Fibroblast of mammary gland (primary cell): ENCODE measurements around the gene OR4E1.
A peak's percentile ranks its signal among the peaks of the same experiment; 100 is the strongest.

Experiments
- DNase-seq: peaks from one replicate; pipeline ENCODE4 v3.0.0-alpha.2; 2010; ENCODE audit warnings: low read depth
- H3K4me3 ChIP-seq: 2 replicates; pipeline ENCODE4 v1.5.1; 2011; ENCODE audit warnings: low read depth, mild to moderate bottlenecking, low read length, moderate library complexity; ENCODE audit not compliant: control insufficient read depth
- TF ChIP-seq, protein P1 (sequence below): conservative IDR thresholded peaks from 2 replicates; pipeline ENCODE4 v1.5.1; 2011; ENCODE audit warnings: low read depth, low read length, inconsistent platforms; ENCODE audit not compliant: control insufficient read depth, insufficient read depth

OR4E1 gene

DNA sequence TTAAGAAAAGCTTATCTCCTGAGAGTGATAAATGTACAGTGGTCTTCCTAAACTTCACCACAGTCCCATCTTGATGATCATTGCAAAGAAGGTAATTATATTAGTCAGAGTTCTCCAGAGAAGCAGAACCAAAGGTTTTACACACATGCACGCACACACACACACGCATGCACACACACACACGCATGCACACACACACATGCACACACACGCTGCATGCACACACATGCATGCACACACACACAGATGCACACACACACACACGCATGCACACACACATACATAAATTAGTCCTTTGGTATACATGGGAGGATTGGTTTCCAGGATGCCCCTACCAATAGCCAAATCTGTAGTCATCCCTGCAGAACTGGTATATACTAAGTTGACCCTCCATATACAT, 19.4 kb downstream of the OR4E1 start:
- DNase-seq: no peak
- no peak overlapping the region for H3K4me3 ChIP-seq
- TF ChIP-seq, protein P1, sequence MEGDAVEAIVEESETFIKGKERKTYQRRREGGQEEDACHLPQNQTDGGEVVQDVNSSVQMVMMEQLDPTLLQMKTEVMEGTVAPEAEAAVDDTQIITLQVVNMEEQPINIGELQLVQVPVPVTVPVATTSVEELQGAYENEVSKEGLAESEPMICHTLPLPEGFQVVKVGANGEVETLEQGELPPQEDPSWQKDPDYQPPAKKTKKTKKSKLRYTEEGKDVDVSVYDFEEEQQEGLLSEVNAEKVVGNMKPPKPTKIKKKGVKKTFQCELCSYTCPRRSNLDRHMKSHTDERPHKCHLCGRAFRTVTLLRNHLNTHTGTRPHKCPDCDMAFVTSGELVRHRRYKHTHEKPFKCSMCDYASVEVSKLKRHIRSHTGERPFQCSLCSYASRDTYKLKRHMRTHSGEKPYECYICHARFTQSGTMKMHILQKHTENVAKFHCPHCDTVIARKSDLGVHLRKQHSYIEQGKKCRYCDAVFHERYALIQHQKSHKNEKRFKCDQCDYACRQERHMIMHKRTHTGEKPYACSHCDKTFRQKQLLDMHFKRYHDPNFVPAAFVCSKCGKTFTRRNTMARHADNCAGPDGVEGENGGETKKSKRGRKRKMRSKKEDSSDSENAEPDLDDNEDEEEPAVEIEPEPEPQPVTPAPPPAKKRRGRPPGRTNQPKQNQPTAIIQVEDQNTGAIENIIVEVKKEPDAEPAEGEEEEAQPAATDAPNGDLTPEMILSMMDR: no peak

DNA sequence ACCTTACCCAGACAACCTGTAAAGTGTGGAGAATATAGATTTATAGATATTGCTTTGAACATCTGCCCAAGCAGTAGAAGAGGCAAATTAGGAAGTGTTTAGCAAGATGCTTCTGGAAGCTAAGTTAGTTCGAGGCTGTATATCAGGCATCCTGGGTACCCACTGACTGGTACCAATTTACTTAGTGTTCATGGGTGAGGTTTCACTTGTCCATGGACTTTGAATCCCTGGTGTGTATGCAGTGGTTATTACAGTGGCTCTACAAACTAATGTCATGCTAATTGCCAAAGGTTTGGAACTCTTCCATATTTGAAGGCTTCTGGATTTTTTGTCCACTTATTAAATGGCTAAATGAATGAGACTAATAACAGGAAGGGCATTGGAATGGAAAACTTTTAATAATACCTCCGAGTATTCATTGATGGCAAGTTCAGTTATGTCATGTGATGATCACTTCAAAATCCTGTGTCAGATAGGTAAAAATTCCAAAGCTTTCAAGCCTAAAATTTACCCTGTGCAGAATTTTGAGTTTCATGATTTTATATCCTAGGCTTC, 20.2 kb downstream of the OR4E1 start, which contains the start of gene OR4E2:
OR4E2 (plus strand) TSS at position 505 of the 555 bp plus-strand sequence. CDS start 11,248 bp downstream, outside the sequence.
- no peak within 1 kb of the TSS for H3K4me3 ChIP-seq
- DNase-seq: no peak
- TF ChIP-seq, protein P1: no peak

DNA sequence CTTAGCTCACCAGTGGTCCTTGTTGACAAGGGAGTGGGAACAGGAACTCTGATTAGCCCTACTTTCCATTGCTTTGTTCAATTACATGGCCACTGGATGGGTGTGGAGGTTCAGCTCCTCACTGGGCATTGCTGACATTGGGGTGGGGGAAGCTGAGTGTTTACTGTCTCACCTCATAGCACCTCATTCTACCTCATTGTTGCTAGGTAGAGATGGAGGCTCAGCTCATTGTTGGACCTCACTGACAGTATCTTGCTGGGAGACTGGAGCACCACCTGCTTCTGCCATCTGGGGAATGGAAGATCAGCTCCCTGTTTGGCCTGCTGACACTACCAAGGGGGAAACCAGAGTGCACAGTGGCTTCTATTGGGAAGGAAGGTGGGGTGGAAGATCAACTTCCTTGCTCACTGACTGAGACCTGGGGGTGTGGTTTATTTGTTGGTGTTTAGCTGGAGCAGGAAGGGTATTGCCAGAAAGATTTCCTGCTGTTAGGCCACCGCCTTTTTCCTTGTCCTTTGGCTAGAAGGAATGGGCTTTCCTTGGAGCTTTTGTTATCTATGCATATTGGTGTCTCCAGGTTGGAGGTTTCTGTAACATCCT, 21.3 kb downstream of the OR4E1 start:
- DNase-seq: no peak
- TF ChIP-seq, protein P1: no peak
- H3K4me3 ChIP-seq: no peak overlapping the region

DNA sequence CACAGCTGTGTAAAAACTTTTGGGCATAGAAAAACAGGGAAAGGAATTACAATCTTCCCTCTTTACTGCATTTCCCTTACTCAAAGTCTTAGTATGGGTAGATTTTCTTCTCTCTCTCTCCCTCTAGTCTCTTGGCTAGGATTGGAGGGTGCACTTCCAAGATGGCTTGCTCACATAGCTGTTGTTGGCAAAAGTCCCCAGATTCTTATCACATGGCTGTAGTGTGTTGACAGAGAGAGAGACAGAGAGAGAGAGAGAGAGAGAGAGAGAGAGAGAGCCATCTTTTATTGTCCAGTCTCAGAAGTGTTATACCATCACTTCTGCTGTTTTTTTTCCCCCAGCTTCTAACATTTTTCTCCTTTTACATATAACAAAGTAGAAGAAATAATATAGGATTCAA, 26.2 kb downstream of the OR4E1 start:
- DNase-seq: peak; percentile 46
- TF ChIP-seq, protein P1: no peak
- no peak overlapping the region for H3K4me3 ChIP-seq

DNA sequence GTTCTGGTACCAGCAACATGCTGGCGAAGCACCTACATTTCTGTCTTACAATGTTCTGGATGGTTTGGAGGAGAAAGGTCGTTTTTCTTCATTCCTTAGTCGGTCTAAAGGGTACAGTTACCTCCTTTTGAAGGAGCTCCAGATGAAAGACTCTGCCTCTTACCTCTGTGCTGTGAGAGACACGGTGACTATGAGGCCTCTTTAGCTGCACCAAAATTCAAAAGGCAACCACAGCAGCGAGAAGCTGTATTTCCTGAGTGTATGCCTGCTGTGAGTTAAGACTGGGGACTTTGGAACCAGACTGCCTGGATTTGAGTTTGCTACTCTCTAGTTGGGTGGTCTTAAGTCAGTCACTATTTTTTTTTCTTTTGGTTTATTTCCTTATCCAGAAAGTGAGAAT, 30.2 kb downstream of the OR4E1 start:
- no peak for DNase-seq
- TF ChIP-seq, protein P1: no peak
- no peak overlapping the region for H3K4me3 ChIP-seq

DNA sequence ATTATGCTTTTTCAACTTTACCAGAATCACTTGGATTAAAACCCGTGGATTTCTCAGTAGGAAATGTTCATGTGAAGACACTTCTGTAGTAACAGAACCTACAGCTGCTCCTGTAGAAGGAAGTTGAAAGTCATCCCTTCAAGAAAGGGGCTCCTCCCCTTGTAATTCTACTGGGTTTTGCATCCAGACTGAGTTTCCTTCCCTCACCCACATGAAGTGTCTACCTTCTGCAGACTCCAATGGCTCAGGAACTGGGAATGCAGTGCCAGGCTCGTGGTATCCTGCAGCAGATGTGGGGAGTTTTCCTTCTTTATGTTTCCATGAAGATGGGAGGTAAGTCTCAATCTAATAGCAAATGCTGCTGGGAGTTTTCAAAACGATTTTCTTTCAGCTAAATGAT, 30.9 kb downstream of the OR4E1 start:
- DNase-seq: no peak
- TF ChIP-seq, protein P1: no peak
- no peak overlapping the region for H3K4me3 ChIP-seq
